NCI-H1930 (cell line): ENCODE data around the gene CAMK2N1.
A peak's percentile ranks its signal among the peaks of the same experiment; 100 is the strongest.
"Not testable (repeated sequence)": the region's sequence is repeated elsewhere in the genome, so short reads cannot be mapped to it uniquely, and the experiment has no call there.

ENCODE experiments used
- DNase-seq, 2 experiments: peaks; one replicate each; lab custom pipeline; 2025; lab: John Stamatoyannopoulos, UW

CAMK2N1 gene

GRCh38 chr1:20485527-20486456, at the start of gene CAMK2N1:
CAMK2N1 (minus strand) TSS chr1:20486210; CDS start chr1:20485379, 831 bp downstream.
- DNase-seq: peak; percentile 20 to 39

- no peak for DNase-seq
Observed at GRCh38 chr1:20534659-20535417, 48.8 kb upstream of the CAMK2N1 start.

GRCh38 chr1:20533635-20534034, 47.6 kb upstream of the CAMK2N1 start:
- DNase-seq: no peak

GRCh38 chr1:20530901-20531300, 44.9 kb upstream of the CAMK2N1 start:
- DNase-seq: no peak

GRCh38 chr1:20530306-20530705, 44.3 kb upstream of the CAMK2N1 start:
- peak in 1 of 2 experiments; percentile 25 for DNase-seq

- DNase-seq: no peak
Observed at GRCh38 chr1:20528221-20528620, 42.2 kb upstream of the CAMK2N1 start.

GRCh38 chr1:20526267-20526666, 40.3 kb upstream of the CAMK2N1 start:
- DNase-seq: no peak

- DNase-seq: peak; percentile 55 to 69
Observed at GRCh38 chr1:20521960-20522861, 36.2 kb upstream of the CAMK2N1 start.

GRCh38 chr1:20519609-20520262, 33.7 kb upstream of the CAMK2N1 start:
- DNase-seq: not testable (repeated sequence)

GRCh38 chr1:20511518-20512428, 25.8 kb upstream of the CAMK2N1 start:
- no peak for DNase-seq

- no peak for DNase-seq
Observed at GRCh38 chr1:20508411-20508771, 22.4 kb upstream of the CAMK2N1 start.

GRCh38 chr1:20507564-20508410, 21.8 kb upstream of the CAMK2N1 start, which contains the start of gene MUL1:
MUL1 (minus strand) TSS chr1:20508151; CDS start chr1:20508024, 127 bp downstream.
- peak; percentile 88 to 91 for DNase-seq

GRCh38 chr1:20507248-20507563, 21.2 kb upstream of the CAMK2N1 start:
- DNase-seq: no peak

- no peak for DNase-seq
Observed at GRCh38 chr1:20505488-20505887, 19.5 kb upstream of the CAMK2N1 start.

GRCh38 chr1:20500716-20501115, 14.7 kb upstream of the CAMK2N1 start:
- DNase-seq: no peak

GRCh38 chr1:20499718-20500117, 13.7 kb upstream of the CAMK2N1 start:
- no peak for DNase-seq

- no peak for DNase-seq
Observed at GRCh38 chr1:20499105-20499504, 13.1 kb upstream of the CAMK2N1 start.

- DNase-seq: no peak
Observed at GRCh38 chr1:20498116-20498515, 12.1 kb upstream of the CAMK2N1 start.

GRCh38 chr1:20497506-20497905, 11.5 kb upstream of the CAMK2N1 start:
- no peak for DNase-seq
